NCI-H748 (cell line): Measurements from ENCODE around the gene SLC26A9.
"Not testable (repeated sequence)": the region's sequence is repeated elsewhere in the genome, so short reads cannot be mapped to it uniquely, and the experiment has no call there.

ENCODE experiments used
- DNase-seq: peaks from one replicate; lab custom pipeline; 2025; ENCODE audit not compliant: unreplicated experiment; lab: John Stamatoyannopoulos, UW

The SLC26A9 gene

GRCh38 chr1:205905095-205905494 lies 38.2 kb downstream of the SLC26A9 start:
- DNase-seq: not testable (repeated sequence)

- no peak for DNase-seq
These were observed 46.9 kb downstream of the SLC26A9 start for GRCh38 chr1:205896351-205896750.

GRCh38 chr1:205894119-205894518 lies 49.1 kb downstream of the SLC26A9 start:
- not testable (repeated sequence) for DNase-seq

GRCh38 chr1:205892175-205892574 lies 51.1 kb downstream of the SLC26A9 start:
- DNase-seq: not testable (repeated sequence)

GRCh38 chr1:205891481-205891880 lies 51.8 kb downstream of the SLC26A9 start:
- not testable (repeated sequence) for DNase-seq

- not testable (repeated sequence) for DNase-seq
These were observed 52.6 kb downstream of the SLC26A9 start for GRCh38 chr1:205890631-205891030.

GRCh38 chr1:205889706-205890105 lies 53.5 kb downstream of the SLC26A9 start:
- not testable (repeated sequence) for DNase-seq

- DNase-seq: not testable (repeated sequence)
These were observed 54.2 kb downstream of the SLC26A9 start for GRCh38 chr1:205889006-205889405.

- DNase-seq: no peak
These were observed 59.5 kb downstream of the SLC26A9 start for GRCh38 chr1:205883792-205884191.

GRCh38 chr1:205880923-205881322 lies 62.3 kb downstream of the SLC26A9 start:
- DNase-seq: no peak

GRCh38 chr1:205879974-205880373 lies 63.3 kb downstream of the SLC26A9 start:
- no peak for DNase-seq

- DNase-seq: no peak
These were observed 65.2 kb downstream of the SLC26A9 start for GRCh38 chr1:205878026-205878425.

GRCh38 chr1:205873148-205873547 lies 70.1 kb downstream of the SLC26A9 start:
- DNase-seq: not testable (repeated sequence)

GRCh38 chr1:205870236-205870635 lies 73.0 kb downstream of the SLC26A9 start:
- DNase-seq: no peak
